Right ventricle myocardium inferior (tissue), 1 donor: Measurements from ENCODE around the gene PDYN. TPM values are rescaled to one million over a fixed set of nuclear protein-coding genes. Genes with fewer than 3 reads are reported as not detected.
A peak's percentile ranks its signal among the peaks of the same experiment; 100 is the strongest.

Experiments
- ATAC-seq: fragments of 200-7000 bp; cut with Tn5 transposase; one replicate; pipeline ENCODE4 v1.9.1; 2020; ENCODE audit warnings: mild to moderate bottlenecking, moderate library complexity
- DNase-seq: peaks from one replicate; pipeline ENCODE4 v3.0.0; 2021; ENCODE audit errors: missing footprints
- intact Hi-C: fragments of 100-400 bp; cut with DNase I; formaldehyde crosslinking; loops from one replicate; pipeline ENCODE4 v1.11.0; 2022
- total RNA-seq: library from RNA; stranded (reverse); fragmentation: NEBNext Ultra II Directional; extraction: Animal tissue kit (Norgen Biotek cat#: 25700); gene quantifications from one replicate; pipeline ENCODE4 v1.2.1, GENCODE V29; 2021
- donor health status: DM: no; HTN: yes; CAD: no; lungs with severe emphysema.

PDYN gene
- total RNA-seq, 1 donor from 2014 or later, result not detected

DNA sequence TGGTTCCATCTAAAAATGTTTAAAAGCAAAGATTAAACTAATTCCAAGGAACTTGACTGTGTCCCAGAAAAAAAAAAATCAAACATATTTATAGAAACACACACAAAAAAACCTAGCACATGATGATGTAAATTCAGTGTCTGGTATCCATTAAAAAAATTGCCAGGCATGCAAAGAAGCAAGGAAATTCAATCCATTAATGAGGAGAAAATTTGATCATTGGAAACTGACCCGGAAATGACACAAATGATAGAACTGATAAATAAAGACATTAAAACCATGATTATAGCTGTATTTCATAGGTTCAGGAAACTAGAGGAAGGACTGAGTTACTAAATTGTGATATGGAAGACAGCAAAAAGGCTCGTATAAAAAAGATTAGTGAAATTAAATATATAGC lies 34.7 kb downstream of the PDYN start:
- DNase-seq (no peak), ATAC-seq (no peak)
- intact Hi-C loops, result no loop called here

DNA sequence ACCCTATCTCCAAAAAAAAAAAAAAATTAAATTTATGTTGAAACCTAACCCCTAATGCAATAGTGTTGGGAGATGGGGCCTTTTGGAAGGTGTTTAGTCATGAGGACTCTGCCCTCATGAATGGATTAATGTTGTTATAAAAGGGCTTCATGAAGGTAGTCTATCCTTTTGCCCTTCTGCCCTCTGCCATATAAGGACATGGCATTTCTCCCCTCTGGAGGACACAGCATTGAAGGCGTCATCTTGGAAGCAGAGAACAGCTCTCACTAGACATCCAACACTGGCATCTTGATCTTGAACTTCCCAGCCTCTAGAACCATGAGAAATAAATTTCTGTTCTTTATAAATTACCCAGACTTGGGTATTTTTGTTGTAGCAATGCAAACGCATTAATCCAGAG lies 35.4 kb downstream of the PDYN start:
- DNase-seq (no peak), ATAC-seq (no peak)
- intact Hi-C loops, result no loop called here

DNA sequence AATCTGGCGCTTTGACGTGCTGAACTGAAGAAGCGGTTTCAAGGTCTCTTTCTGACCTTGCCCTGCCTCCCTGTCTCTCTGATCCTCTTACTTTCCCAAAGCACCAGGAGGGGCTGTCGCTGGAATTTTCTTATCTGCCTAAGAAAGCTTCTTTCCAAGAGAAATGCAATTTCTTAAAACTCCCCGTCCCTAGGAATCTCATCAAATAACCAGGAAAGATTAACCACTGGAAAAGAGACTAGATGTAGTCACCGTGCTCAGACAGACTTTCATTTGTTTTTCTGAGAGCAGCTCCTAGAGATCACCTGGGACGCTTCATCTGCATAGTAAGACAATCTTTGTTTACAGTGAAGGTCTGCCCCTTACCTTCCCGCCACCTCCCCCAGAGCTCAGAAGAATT lies 38.6 kb downstream of the PDYN start:
- ATAC-seq (no peak), DNase-seq (no peak)
- intact Hi-C loops, result no loop called here

DNA sequence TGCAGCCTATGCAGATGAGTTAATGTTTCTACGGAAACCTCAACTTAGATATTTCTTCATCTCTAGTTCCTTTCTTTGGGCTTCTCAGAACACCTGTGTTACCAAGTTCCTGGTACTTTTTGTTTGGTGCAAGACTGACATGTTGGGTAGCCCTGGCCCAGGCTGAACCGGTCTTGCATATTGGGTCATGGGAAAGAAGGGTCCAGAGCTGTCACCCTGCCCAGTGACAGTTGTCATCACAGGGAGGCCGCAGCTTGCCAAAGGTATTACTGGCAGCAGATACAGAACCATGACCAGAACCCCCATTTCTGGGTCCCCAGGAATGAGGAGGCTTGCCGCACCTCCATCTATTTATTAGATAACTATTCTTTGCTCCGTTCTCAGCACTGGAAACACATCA lies 40.2 kb downstream of the PDYN start:
- DNase-seq, result peak; percentile 45
- intact Hi-C loops, result no loop called here
- no peak for ATAC-seq

DNA sequence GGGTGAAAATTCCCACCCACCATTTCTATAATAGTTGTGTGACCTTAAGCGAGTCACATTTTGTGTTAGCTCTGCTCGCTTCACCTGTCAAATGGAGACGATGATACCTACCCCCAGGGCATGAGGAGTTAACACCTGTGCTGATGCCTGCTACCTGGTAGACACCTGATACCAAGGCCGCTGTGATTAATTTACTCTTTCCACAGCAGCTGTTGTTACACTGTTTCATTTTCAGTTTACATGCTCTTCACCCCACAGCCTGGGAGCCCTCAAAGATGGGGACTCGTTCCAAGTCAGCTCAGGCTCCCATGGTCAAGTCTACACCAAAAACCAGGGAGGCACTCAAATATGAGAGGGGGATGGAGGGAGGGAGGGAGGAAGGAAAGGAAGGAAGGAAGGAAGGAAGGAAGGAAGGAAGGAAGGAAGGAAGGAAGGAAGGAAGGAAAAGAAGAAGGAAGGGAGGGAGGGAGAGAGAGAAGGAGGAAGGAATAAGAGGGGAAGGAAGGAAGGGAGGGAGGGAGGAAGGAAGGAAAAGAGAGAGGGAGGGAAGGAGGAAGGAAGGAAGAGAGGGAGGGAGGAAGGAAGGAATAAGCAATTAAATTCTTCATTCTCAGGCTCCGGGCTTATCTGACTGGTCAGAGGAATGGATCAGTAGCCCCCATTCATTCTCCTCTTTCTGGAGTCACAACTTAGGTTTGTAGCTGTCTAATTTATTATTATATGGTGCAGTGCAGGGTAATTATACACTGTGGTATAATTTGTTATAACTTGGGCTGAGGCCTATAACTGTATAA lies 40.9 kb downstream of the PDYN start:
- intact Hi-C loops, result no loop called here
- no peak for ATAC-seq
- DNase-seq, result no peak

DNA sequence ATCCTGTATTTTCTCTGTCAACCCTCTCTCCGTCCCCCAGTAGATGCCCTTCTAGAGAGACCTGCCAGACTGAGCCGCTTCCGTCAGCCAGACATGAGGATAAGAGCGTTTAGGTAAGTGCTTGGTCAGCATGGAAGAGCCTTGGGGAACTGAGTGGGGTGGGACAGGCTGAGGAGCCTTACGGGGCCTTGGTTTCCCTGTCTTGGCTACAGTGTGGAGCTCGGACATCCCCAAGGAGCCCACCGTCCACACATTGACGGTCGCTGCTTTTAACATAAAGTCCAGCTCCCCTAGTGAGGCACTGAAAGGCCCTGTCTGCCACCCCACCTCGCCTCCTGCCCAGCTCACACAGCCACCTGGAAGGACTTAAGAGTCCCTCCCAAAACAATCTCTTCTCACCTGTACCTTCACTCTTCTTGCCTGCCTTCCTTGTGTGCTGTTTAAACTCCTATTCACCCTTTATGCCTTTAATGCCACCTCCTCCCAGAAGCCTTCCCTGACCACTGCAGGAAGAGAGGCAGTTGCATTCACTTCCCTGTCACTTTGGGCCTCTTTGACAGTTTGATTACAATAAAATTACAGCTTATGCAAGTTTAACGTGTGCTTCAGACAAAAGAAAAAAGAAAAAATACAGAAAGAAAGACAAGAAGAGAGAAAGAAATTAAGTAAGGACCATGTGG lies 42.3 kb downstream of the PDYN start:
- no peak for DNase-seq
- no peak for ATAC-seq
- intact Hi-C loops, result no loop called here

DNA sequence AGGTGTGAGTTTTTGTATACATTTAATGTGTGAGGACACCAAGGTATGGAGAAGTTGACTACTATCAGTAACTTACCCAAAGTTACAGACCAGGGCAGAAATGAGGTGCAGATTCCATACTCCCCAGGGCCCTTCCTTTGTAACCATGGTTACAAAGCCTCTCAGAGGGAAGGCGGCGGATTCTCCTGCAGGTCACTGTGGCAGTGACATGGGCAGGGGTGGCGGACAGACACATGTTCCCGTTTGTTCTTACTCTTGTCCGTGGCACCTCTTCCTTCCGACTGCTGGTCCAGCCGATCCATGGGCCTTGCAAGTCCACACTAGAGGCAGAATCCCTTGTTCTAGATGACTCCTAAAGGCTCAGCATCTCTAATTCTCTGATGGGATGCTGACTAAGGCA lies 43.0 kb downstream of the PDYN start:
- intact Hi-C loops, result no loop called here

DNA sequence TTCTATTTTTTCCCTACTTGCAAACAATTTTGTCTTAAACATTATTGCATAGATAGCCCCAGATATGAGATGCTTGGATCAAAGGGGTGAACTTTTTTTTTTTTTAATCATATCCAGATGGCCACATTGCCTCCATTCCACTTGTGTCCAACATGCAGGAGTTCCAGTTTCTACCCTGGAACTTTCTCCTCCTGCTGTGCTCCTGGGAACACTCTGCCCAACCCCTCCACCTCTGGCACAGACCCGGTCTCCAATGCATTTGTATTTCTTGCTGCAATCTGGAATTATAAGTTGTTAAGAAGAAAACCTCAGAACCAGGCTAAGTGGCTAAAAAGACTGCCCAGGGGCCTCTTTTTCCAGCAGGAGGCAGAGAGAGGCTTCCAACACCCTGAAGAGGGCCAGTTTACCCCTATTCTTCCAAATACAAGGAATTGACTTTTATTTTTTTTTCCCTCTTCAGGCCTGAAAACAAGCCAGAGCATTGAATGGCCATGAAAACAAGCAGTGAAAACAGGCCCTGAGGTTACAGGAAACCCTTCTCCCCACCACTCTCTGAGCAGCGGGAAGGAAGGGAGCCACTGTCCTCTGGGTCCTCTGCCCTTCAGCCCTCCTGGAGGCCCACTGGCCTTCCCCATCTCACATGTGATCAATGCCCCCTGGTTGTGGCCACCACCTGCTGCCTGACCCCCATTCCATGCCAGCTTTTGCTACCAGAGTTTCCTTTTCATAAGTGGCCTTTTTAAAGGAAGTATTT lies 44.3 kb downstream of the PDYN start:
- DNase-seq (no peak), ATAC-seq (no peak)
- intact Hi-C loops, result no loop called here

More for the DNA sequence above, 43.0 kb downstream of the PDYN start:
- ATAC-seq (no peak), DNase-seq (no peak)

DNA sequence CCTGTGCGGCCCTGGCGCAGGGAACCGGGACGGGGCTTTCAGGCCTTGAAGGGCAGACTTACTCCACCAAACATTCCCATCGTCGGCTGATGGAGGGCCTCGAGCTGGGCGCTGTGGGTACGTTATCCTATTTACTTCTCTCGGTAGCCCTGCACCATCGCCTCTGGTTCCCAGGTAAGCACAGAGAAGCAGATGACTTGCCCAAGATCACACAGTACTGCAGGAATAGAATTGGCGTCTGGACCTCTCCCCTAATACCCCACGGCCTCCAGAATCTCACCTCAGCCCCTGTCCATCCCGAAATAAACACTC lies 46.4 kb downstream of the PDYN start:
- intact Hi-C loops, result no loop called here
- no peak for ATAC-seq
- DNase-seq, result no peak

DNA sequence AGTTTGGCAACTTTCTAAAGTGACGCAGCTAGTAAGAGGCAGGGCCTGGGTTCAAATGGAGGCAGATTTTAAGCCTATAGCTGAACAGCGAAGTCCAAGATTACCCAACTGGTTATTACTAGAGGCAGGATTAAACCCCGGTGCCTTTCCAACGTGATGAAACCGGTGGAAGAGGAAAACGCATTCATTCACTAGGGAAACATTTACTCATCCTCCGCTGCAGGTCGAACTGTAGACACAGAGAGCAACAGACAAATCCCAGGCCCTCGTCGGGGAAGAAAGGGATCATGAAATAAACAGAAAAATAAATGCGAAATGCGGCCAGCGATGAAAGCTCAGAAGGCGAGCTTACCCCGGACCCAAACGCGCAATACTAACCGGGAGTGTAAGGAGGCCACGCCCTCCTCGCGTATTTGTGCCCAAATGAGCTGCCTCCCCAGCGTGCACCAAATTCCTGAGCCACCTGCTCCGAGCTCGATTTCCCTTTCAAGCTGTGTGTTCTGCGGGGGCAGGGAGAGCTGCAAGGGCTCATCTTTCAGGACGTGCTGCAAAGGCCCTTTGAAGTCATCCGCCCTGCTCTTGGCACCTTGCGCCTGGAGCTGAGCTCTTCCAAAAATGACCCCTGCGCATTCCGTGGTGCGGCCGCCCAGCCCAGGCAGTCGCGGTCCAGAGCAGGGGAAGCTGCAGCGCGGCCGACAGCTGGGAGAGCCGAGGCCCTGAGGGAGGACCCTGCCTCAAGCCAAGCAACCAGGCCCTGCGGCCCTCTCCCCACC lies 46.9 kb downstream of the PDYN start:
- intact Hi-C loops, result no loop called here
- DNase-seq (no peak), ATAC-seq (peak; percentile 20)

DNA sequence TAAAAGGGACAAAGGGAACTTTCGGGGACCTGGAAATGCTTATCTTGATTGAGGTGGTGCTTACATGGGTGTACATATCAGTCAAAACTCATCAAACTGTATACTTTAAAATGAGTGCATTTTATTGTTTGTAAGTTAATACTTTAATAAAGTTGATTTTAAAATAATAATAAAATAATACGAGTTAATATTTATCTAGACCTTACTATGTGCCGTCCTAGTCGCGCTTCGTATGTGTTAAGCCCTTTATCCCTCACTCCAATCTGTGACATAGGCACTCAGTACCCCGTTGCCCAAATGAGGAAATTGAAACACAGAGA lies 47.5 kb downstream of the PDYN start:
- intact Hi-C loops, result no loop called here
- ATAC-seq (no peak), DNase-seq (no peak)

DNA sequence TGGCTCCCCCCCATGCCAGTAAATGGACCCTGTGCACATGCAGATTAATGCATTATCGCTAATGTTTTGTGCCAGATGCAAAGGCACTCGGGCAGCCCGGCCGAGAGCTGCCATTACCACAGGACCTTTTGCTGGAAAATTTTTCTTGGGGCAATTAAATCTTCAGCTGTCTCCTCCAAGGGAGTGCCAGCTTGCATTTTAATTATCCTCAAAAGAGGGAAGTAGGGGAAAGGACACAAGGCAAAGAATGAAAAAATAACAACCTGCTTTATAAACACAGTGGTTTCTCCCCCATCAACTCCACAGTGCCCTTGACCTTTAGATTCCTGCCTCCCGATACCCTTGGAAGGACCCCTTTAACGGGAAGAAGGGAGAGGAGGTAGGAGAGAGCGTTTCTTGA lies 48.2 kb downstream of the PDYN start:
- DNase-seq (no peak), ATAC-seq (no peak)
- intact Hi-C loops, result no loop called here

DNA sequence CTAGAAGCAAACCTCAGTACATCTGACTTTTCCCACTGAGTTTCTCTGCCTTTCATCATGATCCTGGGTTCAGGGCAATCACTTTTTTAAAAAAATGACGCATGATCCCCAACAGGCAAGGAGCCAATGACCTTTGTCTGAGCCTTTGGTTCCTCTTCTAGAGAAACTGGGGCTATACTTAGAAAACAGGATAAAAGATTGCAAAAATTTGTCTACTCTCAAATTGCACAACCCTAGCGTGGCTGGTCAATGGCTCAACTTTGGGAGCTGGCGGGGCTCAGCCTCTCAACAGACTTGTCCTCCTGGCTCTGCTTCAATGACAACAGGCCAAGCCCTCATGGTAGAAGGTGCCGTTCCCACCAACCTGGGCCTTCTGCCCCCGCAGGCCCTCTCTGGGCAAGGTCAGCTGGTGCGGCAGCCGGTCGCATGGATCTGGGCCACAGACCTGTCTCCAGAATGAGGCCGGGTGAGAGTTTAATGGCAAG lies 48.7 kb downstream of the PDYN start:
- intact Hi-C loops, result no loop called here
- DNase-seq (peak; percentile 90), ATAC-seq (peak; percentile 69)

DNA sequence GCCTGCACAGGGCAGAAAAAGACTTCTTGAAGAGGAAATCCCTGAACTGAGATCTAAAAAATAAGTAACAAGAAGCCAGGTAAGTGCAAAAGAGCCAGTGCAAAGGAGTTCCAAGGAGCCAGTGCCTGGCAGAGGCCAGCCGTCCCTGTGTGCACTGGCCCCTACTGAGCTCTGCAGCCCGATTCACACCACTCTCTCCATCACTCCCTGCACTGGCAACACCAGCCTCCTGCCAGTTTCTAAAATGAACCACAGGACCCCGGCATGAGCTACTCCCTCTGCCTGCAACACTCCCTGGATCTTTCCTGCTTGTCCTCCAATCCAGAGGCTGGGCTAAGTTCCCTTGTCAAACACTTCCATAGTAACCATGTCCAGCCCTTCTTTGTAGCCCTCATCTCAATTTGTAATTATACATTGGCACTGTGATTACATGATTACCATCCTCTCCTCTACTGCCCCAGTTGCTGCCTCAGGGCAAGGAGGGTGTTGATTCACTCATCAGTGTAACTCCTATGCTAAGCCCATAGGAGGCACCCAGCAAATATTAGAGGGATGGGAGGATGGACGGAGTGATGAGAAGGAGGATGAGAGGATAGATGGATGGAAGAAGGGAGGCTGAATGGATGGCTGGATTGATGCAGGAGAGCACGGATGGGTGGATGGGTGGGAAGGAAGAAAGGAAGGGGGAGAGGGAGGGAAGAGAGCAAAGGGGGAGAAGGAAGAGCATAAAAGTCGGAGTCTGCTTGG lies 49.3 kb downstream of the PDYN start:
- DNase-seq (no peak), ATAC-seq (peak; percentile 8)
- intact Hi-C loops, result no loop called here

DNA sequence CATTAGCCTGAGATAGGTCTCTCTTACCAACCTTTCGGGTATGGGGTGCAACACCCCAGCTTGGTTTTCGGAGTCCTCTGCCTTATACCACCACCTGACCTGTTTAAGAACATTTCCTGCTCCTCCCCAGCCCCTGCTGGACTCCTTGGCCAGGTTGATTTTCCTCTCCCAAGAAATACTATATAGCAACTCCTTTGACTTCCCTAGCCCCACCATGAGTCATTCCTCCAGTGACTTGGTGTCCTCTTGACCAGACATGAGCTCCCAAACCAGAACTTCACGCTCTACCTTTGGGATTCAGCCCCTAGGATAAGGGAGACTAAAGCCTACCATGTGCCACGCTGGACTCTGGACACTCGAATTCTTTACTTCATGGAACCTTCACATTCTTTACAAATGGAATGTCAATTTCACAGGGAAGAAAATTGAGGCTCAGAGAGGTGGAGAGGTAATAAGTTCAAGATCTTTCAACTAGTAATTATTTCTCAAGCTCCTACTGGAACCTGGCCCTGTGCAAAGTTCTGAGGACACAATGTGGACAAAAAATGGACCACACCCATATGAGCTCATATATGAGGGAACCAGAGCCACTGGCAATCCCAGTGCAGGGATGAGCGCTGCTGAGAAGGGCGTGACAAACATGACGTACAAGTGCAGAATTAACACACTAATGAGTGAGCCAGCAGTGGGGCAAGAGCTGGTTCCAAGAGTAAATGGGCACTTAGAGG lies 50.4 kb downstream of the PDYN start:
- DNase-seq, result peak; percentile 73
- intact Hi-C loops, result no loop called here

DNA sequence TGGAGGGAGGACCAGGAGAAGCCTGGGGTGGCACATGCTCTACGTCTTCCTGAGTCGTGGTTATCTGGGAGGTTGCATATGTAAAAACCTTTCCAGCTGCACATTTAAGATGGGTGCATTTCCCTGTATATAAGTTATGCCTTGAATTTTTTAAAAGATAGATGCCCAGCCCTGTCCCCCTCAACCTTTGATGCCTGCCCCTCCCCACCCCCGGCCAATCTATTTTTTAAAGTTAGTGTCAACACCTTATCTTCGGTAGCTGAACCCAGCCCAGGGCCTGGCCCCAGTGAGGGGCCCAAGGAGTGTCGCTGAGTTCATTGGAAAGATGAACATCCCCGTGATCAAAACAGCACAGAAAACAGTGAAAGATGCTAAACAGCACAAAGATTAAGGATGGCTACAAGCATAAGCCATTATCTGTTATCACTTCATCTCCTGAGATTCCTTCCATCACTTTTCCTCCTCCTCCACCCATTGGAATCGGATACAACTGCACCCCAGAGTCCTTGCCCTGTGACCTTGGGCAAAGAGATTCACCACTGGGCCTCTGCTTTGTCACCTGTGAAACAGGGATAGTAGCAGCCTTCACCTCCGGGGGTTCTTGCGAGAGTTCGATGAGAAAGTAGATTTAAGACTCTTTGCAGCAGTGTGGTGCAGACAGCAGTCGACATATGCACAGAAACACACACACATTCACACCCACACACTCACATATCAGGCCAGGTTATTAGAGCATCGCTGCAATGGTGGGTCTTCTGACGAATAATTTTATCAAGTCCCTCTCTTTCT lies 51.2 kb downstream of the PDYN start:
- DNase-seq, result no peak
- intact Hi-C loops, result no loop called here

More for the DNA sequence above, 50.4 kb downstream of the PDYN start:
- ATAC-seq, result peak; percentile 67

DNA sequence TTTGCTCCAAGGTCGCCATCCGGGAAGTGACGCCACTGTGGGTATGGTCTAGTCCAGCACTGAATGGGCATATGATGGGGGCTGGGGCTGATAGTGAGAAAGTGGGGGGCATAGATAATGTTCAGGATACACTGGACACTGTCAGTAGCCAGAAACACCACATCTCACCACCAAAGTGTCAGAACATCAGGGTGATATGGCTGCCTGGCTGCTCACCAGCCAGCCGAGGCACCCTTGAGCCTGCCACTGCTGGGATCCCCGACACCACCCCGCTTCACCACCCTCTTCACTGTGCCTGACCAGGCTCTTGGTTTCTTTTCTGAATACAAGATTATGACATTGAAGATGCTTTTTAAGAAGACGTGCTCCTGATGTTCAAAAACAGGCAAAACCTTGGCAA lies 51.8 kb downstream of the PDYN start:
- ATAC-seq, result no peak
- intact Hi-C loops, result no loop called here

More for the DNA sequence above, 51.2 kb downstream of the PDYN start:
- no peak for ATAC-seq

More for the DNA sequence above, 51.8 kb downstream of the PDYN start:
- no peak for DNase-seq
